A172 (cell line): ENCODE results near the gene AKAP13. TPM values are rescaled to one million over a fixed set of nuclear protein-coding genes. Genes with fewer than 3 reads are reported as not detected.

Experiments
- DNase-seq: peaks from one replicate; pipeline ENCODE4 v3.0.0-alpha.2; 2015; ENCODE audit warnings: low spot score
- total RNA-seq: library from RNA; depleted of rRNA; stranded (reverse); fragments of >200 nt; shearing (Covaris generic); gene quantifications from 2 replicates; pipeline ENCODE4 v1.2.3, GENCODE V29; 2014

AKAP13 gene
- total RNA-seq, 1 experiment from 2014 or later: 35.9 TPM

GRCh38 chr15:85753261-85753660 lies 372.9 kb downstream of the AKAP13 start:
- no peak for DNase-seq

GRCh38 chr15:85753791-85754452 lies 373.5 kb downstream of the AKAP13 start:
- no peak for DNase-seq

- DNase-seq: no peak
Observed at GRCh38 chr15:85754989-85755388, 374.6 kb downstream of the AKAP13 start.

- DNase-seq: no peak
Observed at GRCh38 chr15:85755471-85755870, 375.1 kb downstream of the AKAP13 start.

GRCh38 chr15:85755942-85756341 lies 375.5 kb downstream of the AKAP13 start:
- no peak for DNase-seq

- no peak for DNase-seq
Observed at GRCh38 chr15:85756411-85757072, 376.1 kb downstream of the AKAP13 start.

- DNase-seq: no peak
Observed at GRCh38 chr15:85757073-85757938, 376.9 kb downstream of the AKAP13 start.

GRCh38 chr15:85757939-85758654 lies 377.7 kb downstream of the AKAP13 start:
- DNase-seq: no peak

- DNase-seq: no peak
Observed at GRCh38 chr15:85758655-85758978, 378.2 kb downstream of the AKAP13 start.

GRCh38 chr15:85759376-85759775 lies 379.0 kb downstream of the AKAP13 start:
- no peak for DNase-seq

GRCh38 chr15:85760049-85760448 lies 379.6 kb downstream of the AKAP13 start:
- DNase-seq: no peak

GRCh38 chr15:85760531-85761371 lies 380.3 kb downstream of the AKAP13 start:
- no peak for DNase-seq

- DNase-seq: no peak
Observed at GRCh38 chr15:85761635-85762034, 381.2 kb downstream of the AKAP13 start.

- no peak for DNase-seq
Observed at GRCh38 chr15:85762039-85762755, 381.8 kb downstream of the AKAP13 start.

GRCh38 chr15:85762756-85763127 lies 382.3 kb downstream of the AKAP13 start:
- DNase-seq: no peak

GRCh38 chr15:85763157-85763556 lies 382.8 kb downstream of the AKAP13 start:
- DNase-seq: peak; percentile 16

GRCh38 chr15:85763673-85764633 lies 383.6 kb downstream of the AKAP13 start:
- DNase-seq: no peak

- DNase-seq: no peak
Observed at GRCh38 chr15:85764649-85765277, 384.4 kb downstream of the AKAP13 start.
